SK-N-SH (cell line): ENCODE measurements around the gene NCKAP5. TPM values are rescaled to one million over a fixed set of nuclear protein-coding genes. Genes with fewer than 3 reads are reported as not detected.

Source experiments
- CTCF ChIA-PET: fragments of 300-600, 350-600 bp; formaldehyde crosslinking; extraction: SDS; loops from one replicate; lab custom pipeline; 2021; lab: Yijun Ruan, JAX
- POLR2A ChIA-PET: fragments of 350-600 bp; sonication (Branson Sonifier 250); formaldehyde crosslinking; extraction: SDS; loops from one replicate; lab custom pipeline; 2020; ENCODE audit warnings: antibody characterized with exemption, inconsistent platforms; lab: Yijun Ruan, JAX
- DNase-seq: peaks from one replicate; pipeline ENCODE4 v3.0.0; 2012
- H2AFZ ChIP-seq: fragments of 200-600 bp; sonication (generic); 2 replicates; pipeline ENCODE4 v1.8.1; 2016; ENCODE audit warnings: antibody characterized with exemption, mild to moderate bottlenecking, low read depth
- H3F3A ChIP-seq: fragments of 200-600 bp; sonication (generic); replicated peaks from 2 replicates; pipeline ENCODE3; 2016; ENCODE audit warnings: antibody characterized with exemption, mild to moderate bottlenecking; ENCODE audit not compliant: insufficient read depth
- H3K27ac ChIP-seq, 2 experiments: fragments of 200-500 bp in 1 of 2; fragments of 200-600 bp in 1 of 2; sonication (Bioruptor generic) in 1 of 2; sonication (generic), shearing (Covaris generic) in 1 of 2; 2 replicates each; pipeline versions ENCODE4 v1.5.1 to v1.6.1; 2014 to 2016; ENCODE audit warnings: low read depth in 2 of 2, inconsistent platforms in 1 of 2, low read length in 1 of 2, mild to moderate bottlenecking in 1 of 2, mixed read lengths in 1 of 2
- H3K27me3 ChIP-seq: fragments of 200-600 bp; sonication (generic), shearing (Covaris generic); 2 replicates; pipeline ENCODE4 v1.6.1; 2016; ENCODE audit warnings: mixed run types; ENCODE audit not compliant: insufficient read depth
- H3K36me3 ChIP-seq, 2 experiments: fragments of 200-500 bp in 1 of 2; fragments of 200-600 bp in 1 of 2; sonication (Bioruptor generic) in 1 of 2; sonication (generic) in 1 of 2; replicated peaks in 1 of 2; 2 replicates each; pipeline versions ENCODE3 to v1.5.1; 2014 to 2016; ENCODE audit warnings: low read length in 1 of 2, mild to moderate bottlenecking in 1 of 2; ENCODE audit not compliant: insufficient read depth in 2 of 2, control insufficient read depth in 1 of 2
- H3K4me1 ChIP-seq, 2 experiments: fragments of 200-500 bp in 1 of 2; fragments of 200-600 bp in 1 of 2; sonication (Bioruptor generic) in 1 of 2; sonication (generic), shearing (Covaris generic) in 1 of 2; 2 replicates each; pipeline versions ENCODE4 v1.5.1 to v1.6.1; 2014 to 2016; ENCODE audit warnings: low read depth in 1 of 2, low read length in 1 of 2, mixed run types in 1 of 2; ENCODE audit not compliant: insufficient read depth in 2 of 2, control insufficient read depth in 1 of 2
- H3K4me2 ChIP-seq: fragments of 200-600 bp; sonication (generic), shearing (Covaris generic); 2 replicates; pipeline ENCODE4 v1.6.1; 2017; ENCODE audit warnings: mixed run types
- H3K4me3 ChIP-seq, 2 experiments: fragments of 200-500 bp in 1 of 2; fragments of 200-600 bp in 1 of 2; sonication (Bioruptor generic) in 1 of 2; sonication (generic), shearing (Covaris generic) in 1 of 2; 2 replicates each; pipeline versions ENCODE4 v1.5.1 to v1.8.1; 2014 to 2016; ENCODE audit warnings: low read depth in 2 of 2, inconsistent platforms in 1 of 2, low read length in 1 of 2, mild to moderate bottlenecking in 1 of 2, mixed read lengths in 1 of 2, moderate library complexity in 1 of 2
- H3K79me2 ChIP-seq: fragments of 200-600 bp; sonication (generic); 2 replicates; pipeline ENCODE4 v1.8.1; 2017; ENCODE audit warnings: mild to moderate bottlenecking; ENCODE audit not compliant: insufficient read depth
- H3K9ac ChIP-seq: fragments of 200-600 bp; sonication (generic); 2 replicates; pipeline ENCODE4 v1.6.1; 2017; ENCODE audit warnings: mixed run types
- H3K9me2 ChIP-seq: fragments of 200-600 bp; sonication (generic); 2 replicates; pipeline ENCODE4 v1.6.1; 2017; ENCODE audit warnings: mixed run types
- H3K9me3 ChIP-seq: fragments of 200-600 bp; sonication (generic); 2 replicates; pipeline ENCODE4 v1.6.1; 2017; ENCODE audit warnings: mixed run types, mild to moderate bottlenecking, moderate library complexity
- H4K20me1 ChIP-seq: fragments of 200-600 bp; sonication (generic); 2 replicates; pipeline ENCODE4 v1.6.1; 2017; ENCODE audit warnings: mild to moderate bottlenecking, mixed run types; ENCODE audit not compliant: insufficient read depth
- EZH2phosphoT487 ChIP-seq: fragments of 200-600 bp; sonication (generic); IDR thresholded peaks from 2 replicates; pipeline ENCODE4 v1.6.1; 2017; ENCODE audit warnings: low read depth, mixed run types, mild to moderate bottlenecking, antibody characterized with exemption, moderate library complexity, borderline replicate concordance
- NRF1 ChIP-seq: IDR thresholded peaks from 2 replicates; pipeline ENCODE4 v1.6.1; 2012; ENCODE audit warnings: low read depth, mild to moderate bottlenecking, low read length
- RAD21 ChIP-seq: IDR thresholded peaks from 2 replicates; pipeline ENCODE4 v1.6.1; 2012; ENCODE audit warnings: mild to moderate bottlenecking, low read length
- RCOR1 ChIP-seq: fragments of 150-350 bp; IDR thresholded peaks from 2 replicates; pipeline ENCODE4 v1.6.1; 2017; ENCODE audit warnings: antibody characterized with exemption, low read length
- RFX5 ChIP-seq: IDR thresholded peaks from 2 replicates; pipeline ENCODE4 v1.6.1; 2012; ENCODE audit warnings: mild to moderate bottlenecking, improper control_type of control experiment, low read length
- SMC3 ChIP-seq: IDR thresholded peaks from 2 replicates; pipeline ENCODE4 v1.6.1; 2012; ENCODE audit warnings: low read depth, low read length, improper control_type of control experiment
- whole genome bisulfite sequencing: methylation state at CpG from one replicate; pipeline ENCODE4 v1.1.6; 2017; ENCODE audit warnings: low lambda C conversion rate; 5-methylcytosine and 5-hydroxymethylcytosine counted together
- polyA plus RNA-seq, 3 experiments: library from polyadenylated mRNA; depleted of rRNA; stranded (reverse); fragments of >200 nt; gene quantifications; 2 replicates each; pipeline ENCODE4 v1.2.3, GENCODE V29; 2012
- TF ChIP-seq, protein P1 (sequence below): IDR thresholded peaks from 2 replicates; pipeline ENCODE4 v1.4.0; 2012; ENCODE audit warnings: low read depth, borderline replicate concordance
- TF ChIP-seq, protein P2 (sequence below): fragments of 200-600 bp; sonication (generic); IDR thresholded peaks from 2 replicates; pipeline ENCODE4 v1.6.1; 2017; ENCODE audit warnings: antibody characterized with exemption, mild to moderate bottlenecking, moderate library complexity

NCKAP5 gene
- polyA plus RNA-seq, 1 of the 3 experiments (the other 2 are of a cell fraction), result 0.02 TPM

DNA sequence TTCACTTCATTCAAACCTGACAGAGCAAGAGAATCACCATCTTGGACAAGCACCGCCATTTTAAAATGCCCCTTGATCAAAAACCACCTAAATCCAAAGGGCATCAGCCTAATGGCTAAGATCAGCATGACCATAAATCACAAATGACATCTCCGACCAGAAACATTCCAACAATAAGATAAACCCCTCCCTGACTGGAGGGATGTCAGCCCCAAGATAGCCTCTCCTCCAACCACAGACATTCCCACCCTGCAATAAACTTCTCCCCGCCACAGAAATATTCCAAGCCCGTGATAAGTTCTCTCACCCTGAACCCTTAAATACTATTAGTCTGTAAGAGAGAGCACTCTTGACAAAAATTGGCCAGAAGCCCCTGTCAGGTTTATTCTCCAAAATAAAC, 876.7 kb downstream of the NCKAP5 start:
- ChIA-PET POLR2A (no interaction called here), CTCF (no interaction called here)
- Histone ChIP-seq H3K9me3 (no peaks in the 10 kb centered on the region), H2AFZ (no peak overlapping the region), H3K27ac (no peak overlapping the region), H3K9ac (no peak overlapping the region), H3K9me2 (no peaks in the 10 kb centered on the region), H3K36me3 (no peaks in the 10 kb centered on the region), H3K27me3 (no peaks in the 10 kb centered on the region), H3K79me2 (no peaks in the 10 kb centered on the region), H3K4me3 (no peak overlapping the region), H4K20me1 (no peaks in the 10 kb centered on the region), H3K4me1 (no peaks in the 10 kb centered on the region), H3F3A (no peaks in the 10 kb centered on the region), H3K4me2 (no peak overlapping the region)
- no peak for DNase-seq
- no peak for TF ChIP-seq SMC3
- 85% methylated on average over 4 of the region's 4 CpGs for WGBS

DNA sequence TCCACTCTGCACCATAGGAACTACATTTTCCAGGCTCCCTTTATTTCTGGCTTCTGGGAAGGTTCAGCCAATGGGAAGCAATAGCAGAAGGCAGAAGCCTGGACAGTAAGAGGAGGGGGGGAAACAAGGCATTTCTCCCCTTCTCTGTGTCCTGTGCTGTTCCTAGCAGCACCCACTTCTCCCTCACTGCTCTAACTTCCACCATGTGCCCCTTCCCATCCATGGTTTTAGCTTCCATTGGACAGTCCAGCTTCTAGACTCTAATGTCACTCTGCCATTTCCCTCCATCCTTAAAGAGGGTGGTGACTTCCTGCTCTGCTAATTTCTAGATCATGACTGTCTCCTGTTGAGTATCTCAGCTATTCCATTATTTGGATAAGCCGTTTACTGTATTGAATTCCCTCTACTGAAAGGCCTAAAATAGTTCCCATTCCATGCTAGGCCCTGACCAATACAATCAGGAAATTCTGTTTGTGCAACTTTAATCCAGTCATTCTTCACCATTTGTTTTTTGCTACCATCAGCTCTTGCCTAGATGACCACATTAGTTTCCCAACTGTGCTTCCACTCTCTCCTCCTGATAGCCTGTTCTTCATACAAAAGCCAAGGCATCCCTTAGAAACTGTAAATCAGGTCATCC, 877.5 kb downstream of the NCKAP5 start:
- no peaks in the 10 kb centered on the region for H3K4me1 ChIP-seq
- H3K27ac ChIP-seq, result no peak overlapping the region
- TF ChIP-seq RFX5 (no peak), RCOR1 (no peak)
- H3F3A ChIP-seq, result no peaks in the 10 kb centered on the region
- no peak overlapping the region for H3K9ac ChIP-seq
- CTCF ChIA-PET, result interaction anchor here (0.8 kb wide), 1 partner anchor 22 kb away, joined by 3 read pairs; no protein-coding TSS in a partner anchor
- no peaks in the 10 kb centered on the region for H4K20me1 ChIP-seq
- H3K9me3 ChIP-seq, result no peaks in the 10 kb centered on the region
- H3K4me2 ChIP-seq, result no peak overlapping the region
- no peaks in the 10 kb centered on the region for H3K36me3 ChIP-seq
- no peak overlapping the region for H3K4me3 ChIP-seq
- H2AFZ ChIP-seq, result no peak overlapping the region
- H3K79me2 ChIP-seq, result no peaks in the 10 kb centered on the region
- no peaks in the 10 kb centered on the region for H3K9me2 ChIP-seq
- DNase-seq, result no peak
- POLR2A ChIA-PET, result no interaction called here
- WGBS, result 50% methylated on average over 1 of the region's 1 CpG
- no peaks in the 10 kb centered on the region for H3K27me3 ChIP-seq

DNA sequence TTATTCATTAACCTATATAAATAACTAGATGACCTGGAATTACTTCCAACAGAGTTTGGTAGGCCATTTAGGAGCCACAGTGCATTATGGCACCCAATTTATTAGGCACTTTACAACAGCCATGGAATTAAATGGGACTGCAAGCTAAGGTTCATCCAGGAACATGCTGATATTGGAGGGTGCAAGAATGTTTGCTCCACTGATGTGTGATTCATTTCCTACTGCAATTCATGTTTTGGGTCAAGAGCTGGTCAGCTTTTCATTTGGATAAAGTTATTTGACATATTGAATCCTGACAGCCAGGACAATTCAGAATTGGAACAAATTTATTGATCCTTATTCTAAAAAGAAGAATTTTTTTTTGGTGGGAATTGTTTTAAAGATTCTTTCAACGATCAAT, 886.5 kb downstream of the NCKAP5 start:
- Histone ChIP-seq H3K4me3 (no peak overlapping the region), H3K4me1 (peaks cover 0 to 13% of the 10 kb centered on the region in 2 experiments; a peak in 1 of 4 replicates)
- TF ChIP-seq NRF1 (no peak), EZH2phosphoT487 (no peak), RAD21 (no peak)
- TF ChIP-seq, protein P1, sequence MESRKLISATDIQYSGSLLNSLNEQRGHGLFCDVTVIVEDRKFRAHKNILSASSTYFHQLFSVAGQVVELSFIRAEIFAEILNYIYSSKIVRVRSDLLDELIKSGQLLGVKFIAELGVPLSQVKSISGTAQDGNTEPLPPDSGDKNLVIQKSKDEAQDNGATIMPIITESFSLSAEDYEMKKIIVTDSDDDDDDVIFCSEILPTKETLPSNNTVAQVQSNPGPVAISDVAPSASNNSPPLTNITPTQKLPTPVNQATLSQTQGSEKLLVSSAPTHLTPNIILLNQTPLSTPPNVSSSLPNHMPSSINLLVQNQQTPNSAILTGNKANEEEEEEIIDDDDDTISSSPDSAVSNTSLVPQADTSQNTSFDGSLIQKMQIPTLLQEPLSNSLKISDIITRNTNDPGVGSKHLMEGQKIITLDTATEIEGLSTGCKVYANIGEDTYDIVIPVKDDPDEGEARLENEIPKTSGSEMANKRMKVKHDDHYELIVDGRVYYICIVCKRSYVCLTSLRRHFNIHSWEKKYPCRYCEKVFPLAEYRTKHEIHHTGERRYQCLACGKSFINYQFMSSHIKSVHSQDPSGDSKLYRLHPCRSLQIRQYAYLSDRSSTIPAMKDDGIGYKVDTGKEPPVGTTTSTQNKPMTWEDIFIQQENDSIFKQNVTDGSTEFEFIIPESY, result no peak
- TF ChIP-seq, protein P2, sequence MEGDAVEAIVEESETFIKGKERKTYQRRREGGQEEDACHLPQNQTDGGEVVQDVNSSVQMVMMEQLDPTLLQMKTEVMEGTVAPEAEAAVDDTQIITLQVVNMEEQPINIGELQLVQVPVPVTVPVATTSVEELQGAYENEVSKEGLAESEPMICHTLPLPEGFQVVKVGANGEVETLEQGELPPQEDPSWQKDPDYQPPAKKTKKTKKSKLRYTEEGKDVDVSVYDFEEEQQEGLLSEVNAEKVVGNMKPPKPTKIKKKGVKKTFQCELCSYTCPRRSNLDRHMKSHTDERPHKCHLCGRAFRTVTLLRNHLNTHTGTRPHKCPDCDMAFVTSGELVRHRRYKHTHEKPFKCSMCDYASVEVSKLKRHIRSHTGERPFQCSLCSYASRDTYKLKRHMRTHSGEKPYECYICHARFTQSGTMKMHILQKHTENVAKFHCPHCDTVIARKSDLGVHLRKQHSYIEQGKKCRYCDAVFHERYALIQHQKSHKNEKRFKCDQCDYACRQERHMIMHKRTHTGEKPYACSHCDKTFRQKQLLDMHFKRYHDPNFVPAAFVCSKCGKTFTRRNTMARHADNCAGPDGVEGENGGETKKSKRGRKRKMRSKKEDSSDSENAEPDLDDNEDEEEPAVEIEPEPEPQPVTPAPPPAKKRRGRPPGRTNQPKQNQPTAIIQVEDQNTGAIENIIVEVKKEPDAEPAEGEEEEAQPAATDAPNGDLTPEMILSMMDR, result no peak
- TF ChIP-seq, all 33 proteins: peak for 0
- Histone ChIP-seq H3F3A (peaks cover 11% of the 10 kb centered on the region), H2AFZ (no peak overlapping the region), H3K9me2 (no peaks in the 10 kb centered on the region), H3K9ac (no peak overlapping the region), H3K27ac (no peak overlapping the region), H3K27me3 (no peaks in the 10 kb centered on the region), H3K4me2 (no peak overlapping the region), H4K20me1 (no peaks in the 10 kb centered on the region), H3K36me3 (no peaks in the 10 kb centered on the region), H3K9me3 (no peaks in the 10 kb centered on the region), H3K79me2 (no peaks in the 10 kb centered on the region)
- WGBS, result 67% methylated on average over 1 of the region's 1 CpG
- ChIA-PET POLR2A (no interaction called here), CTCF (interaction anchor here (1.0 to 1.4 kb wide), 2 partner anchors 13 to 15 kb away, joined by 3 read pairs; no protein-coding TSS in a partner anchor)
- no peak for DNase-seq
